Measurements from ENCODE around the gene CRIM1.

DNA sequence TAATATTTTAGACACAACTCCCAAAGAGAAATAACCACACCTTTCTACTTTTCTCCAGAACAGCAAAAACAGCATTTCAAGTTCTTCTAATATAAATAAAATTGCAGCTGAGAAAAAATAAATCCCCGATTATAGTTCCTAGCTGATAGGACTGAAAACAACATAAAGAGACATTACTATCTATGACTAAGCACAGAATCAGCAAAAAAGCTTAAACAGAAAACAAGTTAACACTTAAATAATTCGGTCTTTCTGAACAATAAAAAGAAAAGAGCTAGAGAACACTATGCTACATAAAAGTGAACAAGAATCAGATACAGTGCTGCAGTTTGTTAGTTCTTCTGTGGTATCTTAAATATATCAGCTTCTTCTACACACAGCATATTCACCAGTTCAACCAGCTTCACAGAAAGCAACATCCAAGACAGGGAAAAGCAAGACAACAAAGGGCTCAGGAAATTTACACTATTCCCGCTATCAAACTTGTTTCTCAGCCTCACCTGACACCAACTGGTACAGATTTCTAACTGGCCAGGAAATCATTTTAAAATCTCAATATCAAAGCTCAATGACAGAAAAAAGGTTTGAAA is 213.8 kb downstream of the CRIM1 start:
- TF ChIP-seq RAD21 (IDR thresholded peaks at IDR 0.05 in 1 of 2, conservative IDR thresholded peaks at IDR 0.05 in 1 of 2; ENCODE audit: low read depth in 2 of 2, low read length in 2 of 2) (no peak), SIN3A (conservative IDR thresholded peaks at IDR 0.05 in 1 of 2, IDR thresholded peaks at IDR 0.05 in 1 of 2; ENCODE audit: low read depth in 1 of 2, low read length in 2 of 2) (no peak)
